Kasumi-1 (cell line): Measurements from ENCODE around the gene PSTPIP2.
"Not testable (repeated sequence)": the region's sequence is repeated elsewhere in the genome, so short reads cannot be mapped to it uniquely, and the experiment has no call there.

Source experiments
- DNase-seq, 2 experiments: peaks; one replicate each; lab custom pipeline; 2025; lab: John Stamatoyannopoulos, UW

The PSTPIP2 gene

DNA sequence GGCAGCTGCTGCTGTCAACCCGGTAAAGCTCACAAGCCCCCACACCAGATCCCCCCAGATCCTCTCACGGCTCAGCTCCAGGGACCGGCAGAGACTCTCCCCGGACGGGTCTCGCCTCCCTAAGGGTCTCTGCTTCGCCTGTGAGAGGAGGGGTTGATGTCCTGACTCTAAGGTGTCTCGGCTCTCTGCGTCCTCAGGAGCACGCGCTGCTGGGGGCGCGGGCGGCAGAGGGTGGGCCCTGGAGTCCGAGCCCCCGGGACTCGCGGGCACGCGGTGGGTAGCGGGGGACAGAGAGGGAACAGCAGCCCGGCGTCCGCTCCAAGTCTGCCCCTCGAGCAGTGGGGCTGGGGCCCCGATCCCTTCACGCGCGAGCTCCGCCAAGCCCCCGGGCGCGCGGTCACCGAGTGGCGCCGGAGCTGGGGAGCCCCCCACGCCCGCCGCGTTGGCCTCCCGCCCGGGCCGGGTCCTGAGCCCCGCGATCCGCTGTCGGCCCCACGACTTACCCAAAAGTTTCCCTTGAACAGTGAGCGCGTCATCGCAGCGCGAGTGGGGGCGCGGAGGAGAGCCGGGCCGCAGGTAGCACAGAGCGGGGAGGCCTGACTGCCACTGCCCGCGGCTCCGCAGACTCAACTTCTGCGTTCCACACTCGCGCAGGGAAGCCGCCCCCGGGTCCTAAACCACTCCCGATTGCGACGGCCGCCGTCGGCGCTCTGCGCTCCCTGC lies at the start of gene PSTPIP2:
Gene PSTPIP2, minus strand, starts transcription at position 608 of the 723 bp plus-strand sequence. Its CDS starts 72 bp downstream, at position 536.
- peak; percentile 47 to 52 for DNase-seq

DNA sequence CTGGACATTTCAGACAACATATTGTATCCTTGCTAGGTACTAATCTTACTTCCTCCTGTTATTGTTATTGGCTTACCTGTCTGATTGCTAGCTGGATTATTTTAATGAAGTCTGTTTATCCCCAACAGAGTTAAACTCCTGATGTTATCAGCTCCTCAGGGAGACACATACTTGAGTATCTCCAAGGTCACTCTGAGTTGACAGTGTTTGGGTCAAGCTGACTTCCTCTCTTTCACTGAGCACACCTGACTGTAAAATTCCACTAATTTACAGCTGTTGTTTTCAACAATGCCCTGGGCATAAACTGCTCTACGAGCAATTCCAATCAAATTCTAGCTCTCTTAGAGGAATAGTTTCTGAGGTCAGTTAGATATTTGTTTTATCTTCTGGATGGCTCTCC lies 41.7 kb upstream of the PSTPIP2 start:
- DNase-seq: no peak

- no peak for DNase-seq
Observed at GRCh38 chr18:46110406-46110805, 38.3 kb upstream of the PSTPIP2 start.

GRCh38 chr18:46109386-46109785 lies 37.3 kb upstream of the PSTPIP2 start:
- no peak for DNase-seq

DNA sequence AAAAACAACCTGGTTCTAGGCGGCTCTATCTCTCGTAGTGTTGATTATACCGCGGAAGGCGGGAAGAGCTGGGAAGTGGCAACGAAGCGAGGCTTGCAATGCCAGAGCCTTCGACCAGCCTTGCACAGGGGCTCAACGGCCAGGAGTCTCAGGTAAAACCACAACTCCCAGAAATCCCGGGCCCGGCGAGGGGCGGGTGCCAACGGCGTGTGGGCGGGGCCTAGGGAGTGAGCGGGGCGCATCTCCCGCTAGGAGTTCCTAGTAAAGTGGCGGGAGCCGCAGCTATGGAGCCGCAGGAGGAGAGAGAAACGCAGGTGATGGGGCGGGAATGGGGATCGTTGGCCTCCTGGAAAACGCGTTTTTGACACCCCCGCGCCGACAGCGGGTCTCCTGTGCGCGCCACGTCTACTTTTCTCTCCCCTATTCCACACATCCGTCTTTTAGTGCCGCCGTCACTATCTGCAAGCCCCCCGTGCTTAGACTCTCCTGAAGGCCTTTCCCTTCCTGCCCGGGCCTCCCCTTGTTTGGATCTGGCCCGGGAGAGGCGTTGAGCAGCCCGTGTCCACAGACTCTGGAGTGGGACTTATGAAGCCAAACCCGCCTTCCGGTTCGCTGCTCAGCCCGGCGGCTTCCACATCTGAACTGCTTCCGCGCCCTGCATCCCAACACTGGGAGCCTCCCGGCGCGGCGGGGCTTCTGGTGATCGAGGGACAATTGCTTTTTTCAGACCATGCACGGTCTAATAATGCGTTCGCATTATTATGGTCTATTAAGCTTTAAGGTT lies 32.3 kb upstream of the PSTPIP2 start, which contains the start of gene HAUS1:
Gene HAUS1, plus strand, starts transcription at position 258 of the 784 bp plus-strand sequence. Its CDS starts 27 bp downstream, at position 285.
- DNase-seq: peak; percentile 88 to 93

DNA sequence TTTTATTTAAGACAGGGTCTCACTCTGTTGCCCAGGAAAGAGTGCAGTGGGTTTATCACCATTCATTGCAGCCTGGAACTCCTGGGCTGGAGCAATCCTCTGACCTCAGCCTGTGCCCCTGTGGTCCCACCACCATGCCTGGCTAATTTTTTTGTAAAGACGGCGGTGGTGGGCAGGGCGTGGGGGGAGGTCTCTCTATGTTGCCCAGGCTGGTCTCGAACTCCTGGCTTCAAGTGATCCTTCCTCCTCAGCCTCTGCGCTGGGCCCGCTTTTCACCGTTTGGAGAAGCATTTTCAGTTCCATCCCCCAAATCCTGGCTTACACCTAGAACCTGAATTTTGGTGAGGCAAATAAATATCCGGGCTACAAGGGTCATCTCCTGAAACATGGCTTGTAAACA lies 27.4 kb upstream of the PSTPIP2 start:
- DNase-seq: no peak

DNA sequence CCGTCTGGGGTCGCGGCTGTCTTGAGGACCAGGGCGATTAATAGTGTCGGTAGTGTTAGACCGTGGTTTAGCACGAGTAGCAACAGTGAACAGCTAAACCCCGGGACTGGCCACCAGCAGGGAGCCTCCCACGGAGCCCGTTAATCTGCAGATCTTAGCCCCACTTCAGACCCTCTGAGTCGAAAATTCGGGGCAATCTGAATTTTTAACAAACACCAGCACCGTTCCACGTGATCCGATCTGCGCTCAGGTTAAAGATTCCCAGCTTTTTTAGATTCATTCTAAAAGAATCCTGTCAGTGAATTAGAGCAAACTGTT lies 26.5 kb upstream of the PSTPIP2 start:
- DNase-seq: peak in 1 of 2 experiments; percentile 53

GRCh38 chr18:46097801-46098615 lies 25.9 kb upstream of the PSTPIP2 start, which contains the start of gene ATP5F1A:
TSS of gene ATP5F1A (minus strand) at chr18:46098296. CDS start at chr18:46098231, 65 bp downstream.
- DNase-seq: peak; percentile 85 to 89

- no peak for DNase-seq
Observed at GRCh38 chr18:46097431-46097800, 25.4 kb upstream of the PSTPIP2 start.

GRCh38 chr18:46096651-46097300 lies 24.7 kb upstream of the PSTPIP2 start:
- DNase-seq: peak in 1 of 2 experiments; percentile 37

GRCh38 chr18:46095532-46095931 lies 23.5 kb upstream of the PSTPIP2 start:
- no peak for DNase-seq

DNA sequence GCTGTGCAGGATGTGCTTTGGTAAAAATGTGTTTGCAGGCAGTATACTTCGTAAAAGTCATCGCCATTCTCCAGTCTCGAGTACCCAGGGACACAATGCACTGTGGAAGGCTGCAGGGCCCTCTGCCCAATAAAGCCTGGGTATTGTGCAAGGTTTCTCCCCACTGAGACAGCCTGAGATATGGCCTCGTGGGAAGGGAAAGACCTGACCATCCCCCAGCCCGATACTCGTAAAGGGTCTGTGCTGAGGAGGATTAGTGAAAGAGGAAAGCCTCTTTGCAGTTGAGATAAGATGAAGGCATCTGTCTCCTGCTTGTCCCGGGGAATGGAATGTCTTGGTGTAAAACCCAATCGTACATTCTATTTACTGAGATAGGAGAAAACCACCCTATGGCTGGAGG lies 16.4 kb upstream of the PSTPIP2 start:
- not testable (repeated sequence) for DNase-seq

DNA sequence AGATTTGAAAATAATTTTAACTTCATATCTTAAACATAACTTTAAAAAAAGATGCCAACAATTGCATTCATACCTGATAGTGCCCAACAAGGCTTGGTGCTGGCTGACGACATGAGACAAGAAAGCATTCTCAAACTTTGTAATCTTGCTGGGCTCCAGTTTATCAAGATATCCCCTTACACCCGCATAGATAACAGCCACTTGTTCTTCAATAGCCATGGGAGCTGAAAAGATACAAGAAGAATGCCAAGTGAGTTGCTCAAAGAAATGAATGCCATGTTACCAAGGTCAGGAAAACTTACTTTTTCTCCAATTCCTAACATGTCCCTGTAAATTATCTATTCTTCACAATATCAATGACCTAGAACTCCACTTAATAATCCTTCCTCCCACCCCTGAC lies 12.4 kb upstream of the PSTPIP2 start:
- DNase-seq: no peak

- DNase-seq: no peak
Observed at GRCh38 chr18:46080156-46080555, 8.1 kb upstream of the PSTPIP2 start.

DNA sequence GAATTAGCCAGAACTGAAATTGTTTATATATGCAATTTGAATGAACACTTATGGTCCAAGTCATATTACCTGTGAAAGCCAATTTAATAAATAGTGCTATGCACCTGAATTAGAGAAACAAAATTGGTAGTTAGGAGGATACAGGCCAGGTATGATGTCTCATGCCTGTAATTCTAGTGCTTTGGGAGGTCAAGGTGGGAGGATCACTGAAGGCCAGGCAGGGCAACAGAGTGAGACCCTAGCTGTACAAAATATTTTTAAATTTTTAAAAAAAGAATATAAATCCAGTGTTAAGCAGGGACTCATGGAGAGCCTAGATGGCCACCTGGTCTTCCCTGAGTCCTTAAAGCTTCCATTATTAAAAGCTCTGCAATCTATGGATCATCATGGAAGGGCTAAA lies 7.3 kb upstream of the PSTPIP2 start:
- DNase-seq: no peak

DNA sequence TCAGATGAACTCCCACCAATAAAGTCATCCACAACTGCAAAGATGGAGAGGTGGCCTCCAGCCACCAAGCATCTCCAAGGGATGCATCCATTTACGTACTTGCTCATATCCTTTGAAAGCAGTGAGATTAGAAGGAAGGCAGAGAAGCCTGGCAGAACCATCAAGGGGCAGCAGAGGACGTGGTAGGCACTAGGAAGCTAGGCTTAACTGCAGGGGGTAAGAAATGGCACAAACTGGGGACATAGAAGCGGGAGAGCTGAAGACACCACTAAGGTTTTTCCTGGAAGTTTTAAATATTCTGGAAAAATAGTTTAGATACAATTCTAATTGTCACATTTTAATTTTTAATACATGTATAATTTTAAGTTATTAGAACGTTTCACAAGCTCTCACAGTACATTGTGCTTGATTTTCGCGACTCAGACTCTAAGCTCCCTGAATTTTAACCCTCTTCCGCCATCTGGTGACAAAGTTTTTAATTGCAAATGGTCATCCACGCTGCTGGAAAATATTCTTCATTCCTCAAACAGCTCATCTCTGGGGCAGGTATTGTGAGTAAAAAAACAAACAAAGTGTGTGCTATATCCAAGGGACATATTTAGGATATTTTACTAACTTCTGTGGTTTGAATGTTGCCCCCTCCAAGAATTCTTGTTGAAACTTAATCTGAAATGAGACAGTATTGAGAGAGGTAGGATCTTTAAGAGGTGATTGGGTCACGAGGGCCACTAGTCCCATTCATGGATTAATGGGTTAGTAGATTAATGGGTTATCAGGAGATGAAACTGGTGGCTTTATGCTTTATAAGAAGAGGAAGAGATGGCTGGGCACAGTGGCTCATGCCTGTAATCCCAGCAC lies 1.6 kb upstream of the PSTPIP2 start:
- DNase-seq: peak; percentile 87 to 88

DNA sequence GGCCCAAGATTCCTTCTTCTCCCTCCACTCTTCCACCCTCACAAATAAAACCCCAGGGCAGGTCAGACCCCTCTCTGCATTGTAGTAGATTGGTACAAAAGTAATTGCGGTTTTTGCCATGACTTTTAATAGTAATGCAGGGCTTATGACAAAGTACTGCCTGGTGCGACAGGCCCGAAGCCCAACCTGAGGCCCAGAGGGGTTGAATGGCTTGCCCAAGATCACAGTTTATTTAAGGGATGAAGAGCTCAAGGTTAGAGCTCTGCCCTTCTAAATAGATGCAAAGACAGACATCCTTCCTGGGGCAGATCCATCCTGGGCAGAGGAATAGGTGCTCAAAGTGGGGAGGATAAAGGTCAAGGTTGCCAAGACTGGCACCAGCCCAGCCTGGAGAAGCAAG lies 899 bp upstream of the PSTPIP2 start:
- DNase-seq: no peak

DNA sequence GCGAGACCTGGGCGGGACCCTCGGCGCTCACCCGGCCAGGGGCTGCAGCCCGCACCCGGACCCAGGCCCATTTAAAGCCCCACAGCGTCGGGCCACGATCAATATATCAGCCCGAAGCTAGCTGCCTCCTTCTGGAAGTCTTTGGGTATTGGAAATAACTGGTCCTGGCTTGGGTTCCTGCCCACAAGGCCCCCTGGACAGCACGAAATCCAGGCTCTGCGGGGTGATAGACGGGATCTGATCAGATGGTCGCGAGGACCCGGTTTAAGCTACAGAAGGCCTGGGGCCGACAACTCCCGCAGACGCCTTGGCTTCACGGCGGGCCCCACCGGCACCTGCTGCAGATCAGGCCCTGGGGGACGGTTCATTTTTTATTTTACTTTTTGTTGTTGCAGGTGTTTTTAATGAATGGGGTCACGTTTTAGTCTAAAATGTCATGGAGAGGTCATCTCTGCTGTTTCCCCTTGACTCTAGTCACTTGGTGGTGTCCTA lies 362 bp upstream of the PSTPIP2 start:
- no peak for DNase-seq

- peak; percentile 95 for DNase-seq
Observed at GRCh38 chr18:46070815-46071652, 1.0 kb downstream of the PSTPIP2 start.

DNA sequence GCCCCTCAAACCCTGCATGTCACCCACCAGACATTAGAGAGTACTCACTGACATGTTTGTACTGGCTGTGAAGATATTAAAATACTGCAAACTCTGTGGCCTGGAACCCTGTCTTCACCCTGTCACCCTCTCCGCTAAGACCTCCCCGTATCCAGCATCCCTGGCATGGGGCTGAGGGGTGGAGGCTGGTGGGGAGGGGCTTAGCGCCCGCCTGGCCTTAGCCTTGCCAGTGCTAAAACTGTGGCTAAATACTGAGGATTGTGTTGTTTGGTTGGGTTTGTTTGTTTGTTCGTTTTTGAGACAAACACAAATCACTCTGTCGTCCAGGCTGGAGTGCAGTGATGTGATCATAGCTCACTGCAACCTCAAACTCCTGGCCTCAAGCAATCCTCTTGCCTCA lies 1.8 kb downstream of the PSTPIP2 start:
- no peak for DNase-seq
